ENCODE data around the gene LIPT2.

Gene LIPT2

DNA sequence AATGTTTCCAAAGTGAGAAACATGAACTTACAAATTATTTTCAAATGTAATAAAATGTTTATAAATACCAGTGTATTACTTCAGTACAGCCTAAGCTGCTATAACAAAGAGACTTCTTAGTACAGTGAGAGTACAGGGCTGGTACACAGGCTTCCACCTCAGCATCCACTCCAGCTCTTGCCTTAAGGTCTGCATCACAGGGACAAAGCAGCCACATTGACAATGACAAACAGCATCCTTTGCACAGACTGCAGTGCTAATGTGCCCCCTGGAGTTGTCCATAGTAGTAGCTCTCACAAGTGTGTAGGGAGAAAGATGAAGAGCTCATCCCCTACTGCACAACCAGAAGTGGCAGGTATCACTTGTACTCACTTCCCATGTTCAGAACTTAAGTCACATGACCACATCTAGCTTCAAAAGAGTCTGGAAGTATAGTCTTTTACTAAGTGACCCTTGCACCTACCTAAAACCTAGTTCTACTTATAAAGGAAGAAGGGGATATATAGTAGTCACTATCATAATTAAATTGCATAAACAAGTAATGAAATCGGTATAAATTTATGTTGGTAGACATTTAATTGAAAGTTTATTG is 10.7 kb upstream of the LIPT2 start:
- H3K4me2 ChIP-seq (ENCODE audit: low read length, poor library complexity, severe bottlenecking): no peak overlapping the region
- H3K23ac ChIP-seq (ENCODE audit: low read length in 2 of 2): no peak overlapping the region
- H4K91ac ChIP-seq (ENCODE audit: low read length): no peak overlapping the region
- H2BK120ac ChIP-seq (ENCODE audit: low read depth, low read length): no peak overlapping the region
- no peaks in the 10 kb centered on the region for H3K9me3 ChIP-seq (ENCODE audit: control insufficient read depth, low read length)
- no peak overlapping the region for H2BK5ac ChIP-seq (ENCODE audit: low read depth, low read length, poor library complexity, severe bottlenecking)
- H3K27me3 ChIP-seq (ENCODE audit: control insufficient read depth in 1 of 2, insufficient read depth in 1 of 2, low read length in 2 of 2): no peaks in the 10 kb centered on the region
- 100% methylated on average over 1 of the region's 1 CpG for WGBS
- no peak overlapping the region for H3K4me3 ChIP-seq (ENCODE audit: insufficient read depth in 1 of 2, low read depth in 1 of 2, low read length in 2 of 2)
- no peak overlapping the region for H2BK12ac ChIP-seq (ENCODE audit: low read length in 2 of 2)
- no peak overlapping the region for H4K8ac ChIP-seq (ENCODE audit: low read length)
- no peaks in the 10 kb centered on the region for H3K36me3 ChIP-seq (ENCODE audit: control insufficient read depth in 1 of 2, insufficient read depth in 2 of 2, low read depth in 1 of 2, low read length in 2 of 2)
- H3K79me1 ChIP-seq (replicated peaks; ENCODE audit: low read length, poor library complexity, severe bottlenecking): no peaks in the 10 kb centered on the region
- H3K18ac ChIP-seq (ENCODE audit: low read depth in 1 of 2, low read length in 2 of 2): no peak overlapping the region
- no peak overlapping the region for H2BK15ac ChIP-seq (ENCODE audit: low read depth, poor library complexity, severe bottlenecking)
- H3K4ac ChIP-seq (ENCODE audit: low read depth in 1 of 2, low read length in 2 of 2): no peak overlapping the region
- DNase-seq: no peak
- no peak overlapping the region for H3K27ac ChIP-seq (ENCODE audit: low read length, poor library complexity, severe bottlenecking)
- H2AFZ ChIP-seq (ENCODE audit: low read depth, low read length): no peak overlapping the region
- no peak overlapping the region for H3K14ac ChIP-seq (ENCODE audit: low read length in 2 of 2)
- H3K4me1 ChIP-seq (ENCODE audit: control insufficient read depth, insufficient read depth, low read depth, low read length): peaks cover 2% of the 10 kb centered on the region
- H3K9ac ChIP-seq (ENCODE audit: low read length): no peak overlapping the region
- no peak overlapping the region for H2AK5ac ChIP-seq (ENCODE audit: low read length, severe bottlenecking)

GRCh38 chr11:74494916-74495315 is 1.4 kb upstream of the LIPT2 start:
- no peak overlapping the region for H3K18ac ChIP-seq (ENCODE audit: low read depth in 1 of 2, low read length in 2 of 2)
- no peaks in the 10 kb centered on the region for H3K27me3 ChIP-seq (ENCODE audit: control insufficient read depth in 1 of 2, insufficient read depth in 1 of 2, low read length in 2 of 2)
- no peak overlapping the region for H3K23ac ChIP-seq (ENCODE audit: low read length in 2 of 2)
- H3K27ac ChIP-seq (ENCODE audit: low read length, poor library complexity, severe bottlenecking): no peak overlapping the region
- H2BK5ac ChIP-seq (ENCODE audit: low read depth, low read length, poor library complexity, severe bottlenecking): no peak overlapping the region
- H2BK15ac ChIP-seq (ENCODE audit: low read depth, poor library complexity, severe bottlenecking): no peak overlapping the region
- DNase-seq: no peak
- 80% methylated on average over 1 of the region's 1 CpG for WGBS
- H3K36me3 ChIP-seq (ENCODE audit: control insufficient read depth in 1 of 2, insufficient read depth in 2 of 2, low read depth in 1 of 2, low read length in 2 of 2): peaks cover 0 to 3% of the 10 kb centered on the region in 2 experiments
- H3K14ac ChIP-seq (ENCODE audit: low read length in 2 of 2): no peak overlapping the region
- H3K4ac ChIP-seq (ENCODE audit: low read depth in 1 of 2, low read length in 2 of 2): no peak overlapping the region
- peaks cover 4% of the 10 kb centered on the region for H3K9me3 ChIP-seq (ENCODE audit: control insufficient read depth, low read length)
- H4K91ac ChIP-seq (ENCODE audit: low read length): no peak overlapping the region
- no peak overlapping the region for H2BK120ac ChIP-seq (ENCODE audit: low read depth, low read length)
- no peak overlapping the region for H4K8ac ChIP-seq (ENCODE audit: low read length)
- no peak overlapping the region for H2BK12ac ChIP-seq (ENCODE audit: low read length in 2 of 2)
- H3K4me2 ChIP-seq (ENCODE audit: low read length, poor library complexity, severe bottlenecking): no peak overlapping the region
- H3K4me1 ChIP-seq (ENCODE audit: control insufficient read depth, insufficient read depth, low read depth, low read length): peaks cover 6% of the 10 kb centered on the region
- no peak overlapping the region for H3K4me3 ChIP-seq (ENCODE audit: insufficient read depth in 1 of 2, low read depth in 1 of 2, low read length in 2 of 2)
- no peak overlapping the region for H3K9ac ChIP-seq (ENCODE audit: low read length)
- peaks cover 6% of the 10 kb centered on the region for H3K79me1 ChIP-seq (replicated peaks; ENCODE audit: low read length, poor library complexity, severe bottlenecking)
- no peak overlapping the region for H2AK5ac ChIP-seq (ENCODE audit: low read length, severe bottlenecking)
- no peak overlapping the region for H2AFZ ChIP-seq (ENCODE audit: low read depth, low read length)

DNA sequence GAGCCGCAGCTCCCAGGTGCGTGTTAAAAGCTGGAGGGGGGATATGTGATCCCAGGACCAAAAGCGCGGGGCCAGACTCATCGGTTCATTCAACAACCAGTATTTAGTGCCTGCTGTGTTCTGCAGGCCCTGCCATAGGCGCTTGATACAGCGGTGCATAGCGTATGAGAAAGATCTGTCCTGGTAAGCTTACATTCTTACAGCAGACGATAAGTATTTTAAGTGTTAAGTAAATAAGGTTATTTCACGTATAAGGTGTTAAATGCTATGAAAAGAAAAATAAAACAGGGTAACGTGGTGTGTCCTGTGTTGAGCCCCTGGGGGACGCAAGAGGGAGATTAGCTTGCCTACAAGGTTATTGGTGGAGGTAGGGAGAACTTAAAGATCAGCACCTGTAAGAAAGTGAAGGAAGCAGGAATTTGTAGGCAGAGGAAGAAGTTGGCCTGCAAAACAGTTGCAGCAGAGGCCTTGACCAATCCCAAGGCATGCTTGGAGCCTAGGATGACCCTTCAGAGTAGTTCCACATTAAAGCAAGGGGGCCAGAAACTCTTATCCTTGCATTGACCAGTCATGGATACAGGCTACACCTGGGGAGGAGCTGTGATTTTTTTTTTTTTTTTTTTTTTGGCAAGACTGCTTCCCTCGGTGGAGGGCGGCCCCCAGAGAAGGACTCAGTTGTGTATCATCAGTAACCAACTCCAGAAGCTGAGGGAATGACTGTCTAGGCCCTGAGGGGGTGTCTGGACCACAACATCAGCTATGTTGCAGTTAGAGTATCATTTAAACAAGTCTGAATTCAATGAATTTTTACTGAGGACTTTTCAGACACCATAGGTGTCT is 487 bp upstream of the LIPT2 start:
- Histone ChIP-seq H2BK15ac (ENCODE audit: low read depth, poor library complexity, severe bottlenecking) (no peak overlapping the region), H3K79me1 (replicated peaks; ENCODE audit: low read length, poor library complexity, severe bottlenecking) (peaks cover 6% of the 10 kb centered on the region), H3K4me3 (ENCODE audit: insufficient read depth in 1 of 2, low read depth in 1 of 2, low read length in 2 of 2) (peak overlapping the region; percentile 84 to 96), H4K8ac (ENCODE audit: low read length) (no peak overlapping the region), H2BK5ac (ENCODE audit: low read depth, low read length, poor library complexity, severe bottlenecking) (no peak overlapping the region), H3K23ac (ENCODE audit: low read length in 2 of 2) (no peak overlapping the region), H3K9ac (ENCODE audit: low read length) (peak overlapping the region; percentile 94), H3K36me3 (ENCODE audit: control insufficient read depth in 1 of 2, insufficient read depth in 2 of 2, low read depth in 1 of 2, low read length in 2 of 2) (peaks cover 0 to 3% of the 10 kb centered on the region in 2 experiments), H2BK12ac (ENCODE audit: low read length in 2 of 2) (no peak overlapping the region), H2AFZ (ENCODE audit: low read depth, low read length) (peak overlapping the region; percentile 85), H3K27me3 (ENCODE audit: control insufficient read depth in 1 of 2, insufficient read depth in 1 of 2, low read length in 2 of 2) (no peaks in the 10 kb centered on the region), H3K27ac (ENCODE audit: low read length, poor library complexity, severe bottlenecking) (peak overlapping the region; percentile 37), H3K18ac (ENCODE audit: low read depth in 1 of 2, low read length in 2 of 2) (peak overlapping the region in 1 of 2 experiments; percentile 93), H3K9me3 (ENCODE audit: control insufficient read depth, low read length) (peaks cover 4% of the 10 kb centered on the region), H4K91ac (ENCODE audit: low read length) (no peak overlapping the region), H3K4ac (ENCODE audit: low read depth in 1 of 2, low read length in 2 of 2) (no peak overlapping the region), H3K4me1 (ENCODE audit: control insufficient read depth, insufficient read depth, low read depth, low read length) (peaks cover 6% of the 10 kb centered on the region), H2AK5ac (ENCODE audit: low read length, severe bottlenecking) (no peak overlapping the region), H3K14ac (ENCODE audit: low read length in 2 of 2) (no peak overlapping the region), H3K4me2 (ENCODE audit: low read length, poor library complexity, severe bottlenecking) (peak overlapping the region; percentile 85), H2BK120ac (ENCODE audit: low read depth, low read length) (no peak overlapping the region)
- DNase-seq: no peak
- 6% methylated on average over 11 of the region's 14 CpGs for WGBS

DNA sequence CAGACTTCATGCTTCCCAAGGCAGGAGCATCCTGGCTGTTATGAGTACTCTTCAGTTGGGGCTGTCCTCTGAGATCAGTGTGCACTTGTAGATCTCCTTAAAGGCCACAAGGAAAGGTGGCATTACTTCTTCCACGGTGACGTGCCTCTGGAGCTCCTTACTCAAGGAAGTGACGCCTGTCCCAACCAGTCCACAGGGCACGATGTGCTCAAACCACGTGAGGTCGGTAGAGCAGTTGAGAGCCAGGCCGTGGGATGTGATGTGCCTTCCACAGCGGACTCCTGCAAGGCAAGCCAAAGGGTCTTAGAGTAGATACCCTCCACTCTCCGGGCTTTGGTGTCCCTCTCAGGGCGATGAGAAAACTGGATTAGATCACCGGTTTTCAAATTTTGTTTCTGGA is 1.4 kb downstream of the LIPT2 start:
- Histone ChIP-seq H3K27me3 (ENCODE audit: control insufficient read depth in 1 of 2, insufficient read depth in 1 of 2, low read length in 2 of 2) (peaks cover 0 to 3% of the 10 kb centered on the region in 2 experiments), H3K27ac (ENCODE audit: low read length, poor library complexity, severe bottlenecking) (no peak overlapping the region), H4K8ac (ENCODE audit: low read length) (no peak overlapping the region), H2BK15ac (ENCODE audit: low read depth, poor library complexity, severe bottlenecking) (no peak overlapping the region), H3K4me2 (ENCODE audit: low read length, poor library complexity, severe bottlenecking) (no peak overlapping the region), H2BK12ac (ENCODE audit: low read length in 2 of 2) (no peak overlapping the region), H3K18ac (ENCODE audit: low read depth in 1 of 2, low read length in 2 of 2) (no peak overlapping the region), H3K4ac (ENCODE audit: low read depth in 1 of 2, low read length in 2 of 2) (no peak overlapping the region), H3K36me3 (ENCODE audit: control insufficient read depth in 1 of 2, insufficient read depth in 2 of 2, low read depth in 1 of 2, low read length in 2 of 2) (peaks cover 0 to 3% of the 10 kb centered on the region in 2 experiments), H2BK5ac (ENCODE audit: low read depth, low read length, poor library complexity, severe bottlenecking) (no peak overlapping the region), H3K4me3 (ENCODE audit: insufficient read depth in 1 of 2, low read depth in 1 of 2, low read length in 2 of 2) (no peak overlapping the region), H2BK120ac (ENCODE audit: low read depth, low read length) (no peak overlapping the region), H3K23ac (ENCODE audit: low read length in 2 of 2) (no peak overlapping the region), H3K9ac (ENCODE audit: low read length) (peak overlapping the region; percentile 94), H3K79me1 (replicated peaks; ENCODE audit: low read length, poor library complexity, severe bottlenecking) (peaks cover 6% of the 10 kb centered on the region), H3K4me1 (ENCODE audit: control insufficient read depth, insufficient read depth, low read depth, low read length) (peaks cover 6% of the 10 kb centered on the region), H2AK5ac (ENCODE audit: low read length, severe bottlenecking) (no peak overlapping the region), H3K14ac (ENCODE audit: low read length in 2 of 2) (no peak overlapping the region), H3K9me3 (ENCODE audit: control insufficient read depth, low read length) (peaks cover 4% of the 10 kb centered on the region), H4K91ac (ENCODE audit: low read length) (peak overlapping the region; percentile 84), H2AFZ (ENCODE audit: low read depth, low read length) (no peak overlapping the region)
- WGBS: 97% methylated on average over 11 of the region's 11 CpGs
- no peak for DNase-seq
